Measurements from ENCODE around the gene CAV2. TPM values are rescaled to one million over a fixed set of nuclear protein-coding genes. Genes with fewer than 3 reads are reported as not detected.

CAV2 gene
- total RNA-seq, 1 donor from 2014 or later = 150 TPM

GRCh38 chr7:116495736-116496135 is 3.8 kb upstream of the CAV2 start:
- DNase-seq (ENCODE audit: low read depth in 2 of 2) = no peak

GRCh38 chr7:116496653-116497052 is 2.9 kb upstream of the CAV2 start:
- DNase-seq (ENCODE audit: low read depth in 2 of 2) = no peak

- no peak for DNase-seq (ENCODE audit: low read depth in 2 of 2)
These were observed 1.8 kb upstream of the CAV2 start for GRCh38 chr7:116497708-116498107.

- DNase-seq (ENCODE audit: low read depth in 2 of 2) = peak; percentile 67 to 70
These were observed 728 bp downstream of the CAV2 start for GRCh38 chr7:116500078-116500853.

GRCh38 chr7:116501425-116502167 is 2.1 kb downstream of the CAV2 start:
- peak; percentile 80 to 83 for DNase-seq (ENCODE audit: low read depth in 2 of 2)

GRCh38 chr7:116502201-116503096 is 2.9 kb downstream of the CAV2 start:
- DNase-seq (ENCODE audit: low read depth in 2 of 2) = peak in 1 of 2 donors; percentile 21

GRCh38 chr7:116503835-116504234 is 4.3 kb downstream of the CAV2 start:
- no peak for DNase-seq (ENCODE audit: low read depth in 2 of 2)

GRCh38 chr7:116505278-116505677 is 5.7 kb downstream of the CAV2 start:
- no peak for DNase-seq (ENCODE audit: low read depth in 2 of 2)

GRCh38 chr7:116505823-116506222 is 6.3 kb downstream of the CAV2 start:
- peak in 1 of 2 donors; percentile 54 for DNase-seq (ENCODE audit: low read depth in 2 of 2)

GRCh38 chr7:116509982-116510579 is 10.5 kb downstream of the CAV2 start:
- peak in 1 of 2 donors; percentile 48 for DNase-seq (ENCODE audit: low read depth in 2 of 2)

GRCh38 chr7:116510795-116511194 is 11.3 kb downstream of the CAV2 start:
- DNase-seq (ENCODE audit: low read depth in 2 of 2) = no peak

GRCh38 chr7:116511552-116512519 is 12.3 kb downstream of the CAV2 start:
- DNase-seq (ENCODE audit: low read depth in 2 of 2) = peak; percentile 94 to 99

- DNase-seq (ENCODE audit: low read depth in 2 of 2) = peak in 1 of 2 donors; percentile 79
These were observed 13.1 kb downstream of the CAV2 start for GRCh38 chr7:116512520-116513188.

- DNase-seq (ENCODE audit: low read depth in 2 of 2) = no peak
These were observed 16.0 kb downstream of the CAV2 start for GRCh38 chr7:116515584-116515983.

- no peak for DNase-seq (ENCODE audit: low read depth in 2 of 2)
These were observed 16.8 kb downstream of the CAV2 start for GRCh38 chr7:116516324-116516723.

- DNase-seq (ENCODE audit: low read depth in 2 of 2) = no peak
These were observed 18.1 kb downstream of the CAV2 start for GRCh38 chr7:116517626-116518025.

- no peak for DNase-seq (ENCODE audit: low read depth in 2 of 2)
These were observed 19.4 kb downstream of the CAV2 start for GRCh38 chr7:116518961-116519360.

GRCh38 chr7:116521046-116521664 is 21.6 kb downstream of the CAV2 start:
- peak in 1 of 2 donors; percentile 57 for DNase-seq (ENCODE audit: low read depth in 2 of 2)

GRCh38 chr7:116522247-116522646 is 22.7 kb downstream of the CAV2 start:
- DNase-seq (ENCODE audit: low read depth in 2 of 2) = peak; percentile 97
